ENCODE data around the gene CEP112. TPM values are rescaled to one million over a fixed set of nuclear protein-coding genes. Genes with fewer than 3 reads are reported as not detected.

CEP112 gene
- total and polyA plus RNA-seq, 7 experiments from 2014 or later, result 0.08 to 2.5 (median 0.66) TPM; not detected in 1

DNA sequence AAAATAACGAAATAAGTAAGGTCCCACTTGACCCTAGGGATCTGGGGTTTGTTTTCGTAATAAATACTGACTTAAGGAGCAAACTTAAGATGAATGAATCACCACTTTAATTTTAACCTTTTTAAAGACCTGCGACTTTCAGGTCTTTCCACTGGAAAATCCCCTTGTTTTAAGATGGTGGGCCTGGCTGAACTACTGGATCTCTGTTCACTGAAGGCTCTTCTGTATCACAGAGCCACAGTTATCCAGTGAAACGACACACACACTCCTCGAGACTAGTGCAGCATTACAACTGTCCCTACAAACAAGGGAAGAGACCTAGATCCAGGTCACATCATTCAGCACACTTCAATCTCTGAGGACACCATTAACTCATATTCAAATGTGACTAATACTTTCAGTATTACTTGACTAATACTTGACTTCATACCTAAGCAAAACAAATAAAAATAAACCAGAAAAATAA is 299.0 kb downstream of the CEP112 start:
- Histone ChIP-seq H3K36me3 (ENCODE audit: control insufficient read depth in 2 of 3, insufficient read depth in 3 of 3, low read length in 3 of 3) (no peaks in the 10 kb centered on the region), H3K4me3 (ENCODE audit: low read length) (no peak overlapping the region), H3K27me3 (ENCODE audit: control insufficient read depth in 2 of 2, insufficient read depth in 2 of 2, low read length in 2 of 2) (no peaks in the 10 kb centered on the region), H3K27ac (ENCODE audit: low read depth, low read length) (no peak overlapping the region), H3K4me1 (ENCODE audit: control insufficient read depth in 2 of 2, insufficient read depth in 2 of 2, low read length in 2 of 2) (no peaks in the 10 kb centered on the region), H3K9me3 (ENCODE audit: control insufficient read depth in 2 of 3, low read length in 3 of 3) (no peaks in the 10 kb centered on the region)
- Mint-ChIP-seq H3K27ac (no peak overlapping the region), H3K36me3 (no peaks in the 10 kb centered on the region), H3K9me3 (no peaks in the 10 kb centered on the region), H3K27me3 (peaks cover 0 to 1% (median 0%) of the 10 kb centered on the region in 5 donors), H3K4me1 (no peaks in the 10 kb centered on the region), H3K4me3 (no peak overlapping the region)
- ChIA-PET CTCF (no interaction called here), POLR2A (interaction anchor here (0.5 kb wide), 1 partner anchor 50 kb away, joined by 3 read pairs; no protein-coding TSS in a partner anchor)
- ATAC-seq (no peak), DNase-seq (no peak)
- intact Hi-C loops (cut with micrococcal nuclease), result no loop called here

DNA sequence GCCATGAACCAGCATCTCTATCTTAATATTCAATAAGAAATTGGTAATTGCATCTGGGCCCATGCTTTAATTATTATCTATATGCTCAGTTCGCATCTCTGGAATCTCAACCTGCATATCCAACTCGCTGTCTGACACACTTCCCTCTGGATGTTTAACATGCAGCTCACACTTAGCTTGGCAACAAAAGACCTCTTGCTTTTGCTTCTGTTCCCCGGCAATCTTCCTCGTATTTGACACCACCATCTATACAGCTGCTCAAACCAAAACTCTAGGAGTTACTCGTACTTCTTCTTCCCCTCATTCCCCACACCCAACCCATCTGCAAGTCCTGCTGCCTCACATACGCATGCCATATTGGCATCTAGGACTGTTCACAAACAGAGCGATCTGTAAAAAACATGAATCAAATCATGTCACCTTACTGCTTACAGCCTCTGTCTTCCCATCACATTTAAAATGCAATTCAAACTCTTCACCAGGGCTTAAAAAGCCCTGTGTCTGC is 300.6 kb downstream of the CEP112 start:
- Histone ChIP-seq H3K27ac (ENCODE audit: low read depth, low read length) (no peak overlapping the region), H3K27me3 (ENCODE audit: control insufficient read depth in 2 of 2, insufficient read depth in 2 of 2, low read length in 2 of 2) (no peaks in the 10 kb centered on the region), H3K4me3 (ENCODE audit: low read length) (no peak overlapping the region), H3K36me3 (ENCODE audit: control insufficient read depth in 2 of 3, insufficient read depth in 3 of 3, low read length in 3 of 3) (no peaks in the 10 kb centered on the region), H3K9me3 (ENCODE audit: control insufficient read depth in 2 of 3, low read length in 3 of 3) (no peaks in the 10 kb centered on the region), H3K4me1 (ENCODE audit: control insufficient read depth in 2 of 2, insufficient read depth in 2 of 2, low read length in 2 of 2) (no peaks in the 10 kb centered on the region)
- intact Hi-C loops (cut with micrococcal nuclease), result no loop called here
- Mint-ChIP-seq H3K4me3 (no peak overlapping the region), H3K27ac (no peak overlapping the region), H3K27me3 (peaks cover 0 to 3% (median 0%) of the 10 kb centered on the region in 5 donors), H3K4me1 (no peaks in the 10 kb centered on the region), H3K9me3 (no peaks in the 10 kb centered on the region), H3K36me3 (no peaks in the 10 kb centered on the region)
- ATAC-seq (no peak), DNase-seq (no peak)
- CTCF ChIA-PET, result no interaction called here
- POLR2A ChIA-PET, result no interaction called here

DNA sequence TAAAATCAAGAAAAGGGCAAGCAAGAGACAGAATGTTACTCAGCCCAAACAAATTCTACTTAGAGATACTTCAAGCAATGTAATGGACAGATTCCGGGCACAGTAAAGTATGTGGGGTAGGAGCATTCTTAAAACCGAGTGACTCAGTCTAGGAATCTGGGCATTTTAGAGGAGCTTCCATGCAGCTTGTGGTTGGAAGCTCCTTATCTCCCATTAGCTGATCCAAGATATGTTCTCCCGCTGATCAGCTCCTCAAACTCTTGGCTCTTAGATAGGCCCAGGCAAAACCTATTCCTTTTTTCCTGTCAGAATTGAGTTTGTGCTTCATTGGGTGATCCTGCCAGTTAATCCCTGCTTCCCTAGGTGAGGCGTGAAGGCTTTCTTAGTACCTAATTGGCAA is 303.3 kb downstream of the CEP112 start:
- Histone ChIP-seq H3K4me1 (ENCODE audit: control insufficient read depth in 2 of 2, insufficient read depth in 2 of 2, low read length in 2 of 2) (no peaks in the 10 kb centered on the region), H3K27me3 (ENCODE audit: control insufficient read depth in 2 of 2, insufficient read depth in 2 of 2, low read length in 2 of 2) (no peaks in the 10 kb centered on the region), H3K36me3 (ENCODE audit: control insufficient read depth in 2 of 3, insufficient read depth in 3 of 3, low read length in 3 of 3) (no peaks in the 10 kb centered on the region), H3K9me3 (ENCODE audit: control insufficient read depth in 2 of 3, low read length in 3 of 3) (no peaks in the 10 kb centered on the region), H3K4me3 (ENCODE audit: low read length) (no peak overlapping the region), H3K27ac (ENCODE audit: low read depth, low read length) (no peak overlapping the region)
- Mint-ChIP-seq H3K4me3 (no peak overlapping the region), H3K4me1 (no peaks in the 10 kb centered on the region), H3K27ac (no peak overlapping the region), H3K27me3 (peaks cover 0 to 3% (median 0%) of the 10 kb centered on the region in 5 donors), H3K36me3 (no peaks in the 10 kb centered on the region), H3K9me3 (no peaks in the 10 kb centered on the region)
- CTCF ChIA-PET, result no interaction called here
- DNase-seq, result no peak
- POLR2A ChIA-PET, result no interaction called here
- ATAC-seq, result no peak
- intact Hi-C loops (cut with micrococcal nuclease), result no loop called here

DNA sequence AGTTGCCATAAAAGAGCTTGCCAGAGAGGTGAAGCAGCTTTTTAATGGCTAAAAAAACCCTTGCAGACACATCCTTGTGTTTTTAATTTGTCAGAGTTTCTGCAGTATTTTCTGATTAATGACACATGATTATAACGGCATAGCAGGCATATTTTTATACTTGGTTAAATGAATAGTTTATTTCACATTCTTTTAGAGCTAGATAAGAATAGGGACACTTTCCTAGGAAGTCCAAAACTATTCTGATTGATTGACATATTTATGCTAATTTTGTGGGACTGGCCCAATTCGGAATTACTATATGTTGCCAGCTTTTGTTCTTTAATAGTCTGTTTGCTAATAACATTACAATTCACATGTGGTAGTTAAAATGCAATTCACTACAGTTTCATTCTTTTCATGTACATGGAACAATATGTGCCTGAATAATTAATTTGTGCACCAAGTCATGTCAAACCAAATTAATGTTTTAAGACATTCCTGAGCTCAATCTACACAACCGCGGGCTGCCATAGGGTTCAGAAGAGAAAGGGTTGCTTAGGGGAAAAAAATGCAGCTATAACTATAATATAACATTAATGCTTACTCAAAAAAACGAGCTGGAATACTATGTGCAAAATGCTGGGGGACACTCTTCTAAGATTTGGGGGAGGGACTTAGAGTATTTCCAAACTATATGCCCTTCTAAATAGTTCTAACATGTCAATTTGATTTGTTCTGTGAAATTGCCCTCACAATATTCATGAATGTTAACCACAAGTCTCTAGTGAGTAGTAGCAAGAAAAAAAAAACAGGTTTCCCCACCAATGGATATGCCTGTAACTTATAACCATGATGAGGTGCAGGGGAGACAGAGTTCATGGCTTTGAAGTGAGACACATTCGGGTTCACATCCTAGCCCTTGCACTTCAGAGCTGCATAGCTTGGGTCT is 305.4 kb downstream of the CEP112 start:
- H3K36me3 Mint-ChIP-seq, result no peaks in the 10 kb centered on the region
- CTCF ChIA-PET, result no interaction called here
- DNase-seq (no peak), ATAC-seq (no peak)
- no peaks in the 10 kb centered on the region for H3K9me3 Mint-ChIP-seq
- H3K4me1 Mint-ChIP-seq, result no peaks in the 10 kb centered on the region
- POLR2A ChIA-PET, result no interaction called here
- Histone ChIP-seq H3K27ac (ENCODE audit: low read depth, low read length) (no peak overlapping the region), H3K4me3 (ENCODE audit: low read length) (no peak overlapping the region), H3K4me1 (ENCODE audit: control insufficient read depth in 2 of 2, insufficient read depth in 2 of 2, low read length in 2 of 2) (no peaks in the 10 kb centered on the region), H3K9me3 (ENCODE audit: control insufficient read depth in 2 of 3, low read length in 3 of 3) (no peaks in the 10 kb centered on the region), H3K36me3 (ENCODE audit: control insufficient read depth in 2 of 3, insufficient read depth in 3 of 3, low read length in 3 of 3) (no peaks in the 10 kb centered on the region), H3K27me3 (ENCODE audit: control insufficient read depth in 2 of 2, insufficient read depth in 2 of 2, low read length in 2 of 2) (no peaks in the 10 kb centered on the region)
- no peak overlapping the region for H3K4me3 Mint-ChIP-seq
- intact Hi-C loops (cut with micrococcal nuclease), result no loop called here
- no peak overlapping the region for H3K27ac Mint-ChIP-seq
- peaks cover 0 to 5% (median 0%) of the 10 kb centered on the region in 5 donors for H3K27me3 Mint-ChIP-seq

DNA sequence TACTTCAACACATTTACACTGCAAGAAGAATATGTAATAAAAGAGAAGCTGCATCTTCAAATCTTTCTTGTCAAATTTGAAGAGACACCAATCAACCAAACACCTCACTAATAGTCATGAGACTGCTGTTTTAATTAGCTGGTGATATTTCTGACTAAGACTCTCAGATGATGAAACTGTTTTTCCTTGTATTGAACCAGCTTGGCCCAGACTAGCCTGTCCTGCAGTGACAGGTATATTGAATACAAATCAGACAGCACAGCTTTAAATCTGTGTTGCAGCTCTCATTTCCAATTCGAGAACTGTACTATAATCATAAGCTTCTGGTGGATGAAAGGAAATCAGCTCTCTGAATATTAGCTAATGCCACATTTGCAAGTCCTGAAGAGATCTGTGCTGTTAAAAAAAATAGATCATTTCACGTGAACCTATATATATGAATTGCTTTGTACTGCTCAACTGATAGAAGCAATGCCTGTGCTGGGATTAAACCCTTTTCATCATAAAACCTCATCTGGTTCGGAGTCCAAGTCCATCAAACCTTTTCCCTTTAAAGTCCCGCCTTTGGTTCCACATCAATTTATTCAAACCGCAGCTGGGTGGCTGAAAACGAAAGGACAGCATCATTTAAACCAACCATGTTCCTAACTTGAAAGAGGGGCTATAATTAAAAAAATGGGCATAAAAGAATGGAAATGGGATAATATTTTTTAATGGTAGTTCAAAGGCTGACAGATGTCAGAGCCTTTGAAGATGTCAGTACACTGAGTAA is 306.2 kb downstream of the CEP112 start:
- Mint-ChIP-seq H3K9me3 (no peaks in the 10 kb centered on the region), H3K36me3 (no peaks in the 10 kb centered on the region), H3K27ac (no peak overlapping the region), H3K27me3 (peaks cover 0 to 5% (median 0%) of the 10 kb centered on the region in 5 donors), H3K4me1 (no peaks in the 10 kb centered on the region), H3K4me3 (no peak overlapping the region)
- no peaks in the 10 kb centered on the region for H3K27me3 ChIP-seq (ENCODE audit: control insufficient read depth in 2 of 2, insufficient read depth in 2 of 2, low read length in 2 of 2)
- no peaks in the 10 kb centered on the region for H3K4me1 ChIP-seq (ENCODE audit: control insufficient read depth in 2 of 2, insufficient read depth in 2 of 2, low read length in 2 of 2)
- H3K36me3 ChIP-seq (ENCODE audit: control insufficient read depth in 2 of 3, insufficient read depth in 3 of 3, low read length in 3 of 3), result no peaks in the 10 kb centered on the region
- ATAC-seq, result no peak
- H3K4me3 ChIP-seq (ENCODE audit: low read length), result no peak overlapping the region
- no peak for DNase-seq
- ChIA-PET POLR2A (no interaction called here), CTCF (no interaction called here)
- H3K9me3 ChIP-seq (ENCODE audit: control insufficient read depth in 2 of 3, low read length in 3 of 3), result no peaks in the 10 kb centered on the region
- intact Hi-C loops (cut with micrococcal nuclease), result no loop called here
- no peak overlapping the region for H3K27ac ChIP-seq (ENCODE audit: low read depth, low read length)

DNA sequence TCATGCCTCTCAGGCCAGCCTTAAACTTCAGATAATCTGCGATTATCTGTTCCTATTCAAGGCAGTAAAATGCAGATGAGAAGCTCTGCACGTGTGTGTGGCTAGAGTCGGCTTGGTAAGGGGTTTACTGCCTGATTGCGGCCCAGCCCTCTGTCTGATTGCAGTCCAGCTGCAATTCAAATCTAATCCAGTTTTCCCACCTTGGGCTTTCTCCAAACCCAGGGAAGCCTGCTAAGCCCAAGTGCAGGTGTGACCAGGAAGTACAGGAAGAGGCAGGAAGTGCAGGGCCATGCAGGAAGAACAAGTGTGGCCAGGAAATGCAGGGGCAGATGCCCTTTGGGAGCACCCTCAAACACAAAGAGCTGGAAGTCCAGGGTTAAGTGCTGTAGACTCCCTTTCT is 314.9 kb downstream of the CEP112 start:
- ChIA-PET CTCF (no interaction called here), POLR2A (no interaction called here)
- Histone ChIP-seq H3K27me3 (ENCODE audit: control insufficient read depth in 2 of 2, insufficient read depth in 2 of 2, low read length in 2 of 2) (no peaks in the 10 kb centered on the region), H3K9me3 (ENCODE audit: control insufficient read depth in 2 of 3, low read length in 3 of 3) (peaks cover 0 to 11% (median 0%) of the 10 kb centered on the region in 3 experiments), H3K4me1 (ENCODE audit: control insufficient read depth in 2 of 2, insufficient read depth in 2 of 2, low read length in 2 of 2) (no peaks in the 10 kb centered on the region), H3K36me3 (ENCODE audit: control insufficient read depth in 2 of 3, insufficient read depth in 3 of 3, low read length in 3 of 3) (no peaks in the 10 kb centered on the region), H3K27ac (ENCODE audit: low read depth, low read length) (no peak overlapping the region), H3K4me3 (ENCODE audit: low read length) (no peak overlapping the region)
- Mint-ChIP-seq H3K9me3 (peaks cover 0 to 20% (median 14%) of the 10 kb centered on the region in 11 donors), H3K27ac (no peak overlapping the region), H3K4me3 (no peak overlapping the region), H3K27me3 (peaks cover 0 to 27% (median 4%) of the 10 kb centered on the region in 5 donors), H3K4me1 (no peaks in the 10 kb centered on the region), H3K36me3 (peaks cover 0 to 8% (median 0%) of the 10 kb centered on the region in 5 donors)
- DNase-seq (no peak), ATAC-seq (no peak)
- intact Hi-C loops (cut with micrococcal nuclease), result no loop called here
